ENCODE results near the gene AGXT. TPM values are rescaled to one million over a fixed set of nuclear protein-coding genes. Genes with fewer than 3 reads are reported as not detected.

Gene AGXT
- total RNA-seq, 1 donor from 2014 or later: not detected

DNA sequence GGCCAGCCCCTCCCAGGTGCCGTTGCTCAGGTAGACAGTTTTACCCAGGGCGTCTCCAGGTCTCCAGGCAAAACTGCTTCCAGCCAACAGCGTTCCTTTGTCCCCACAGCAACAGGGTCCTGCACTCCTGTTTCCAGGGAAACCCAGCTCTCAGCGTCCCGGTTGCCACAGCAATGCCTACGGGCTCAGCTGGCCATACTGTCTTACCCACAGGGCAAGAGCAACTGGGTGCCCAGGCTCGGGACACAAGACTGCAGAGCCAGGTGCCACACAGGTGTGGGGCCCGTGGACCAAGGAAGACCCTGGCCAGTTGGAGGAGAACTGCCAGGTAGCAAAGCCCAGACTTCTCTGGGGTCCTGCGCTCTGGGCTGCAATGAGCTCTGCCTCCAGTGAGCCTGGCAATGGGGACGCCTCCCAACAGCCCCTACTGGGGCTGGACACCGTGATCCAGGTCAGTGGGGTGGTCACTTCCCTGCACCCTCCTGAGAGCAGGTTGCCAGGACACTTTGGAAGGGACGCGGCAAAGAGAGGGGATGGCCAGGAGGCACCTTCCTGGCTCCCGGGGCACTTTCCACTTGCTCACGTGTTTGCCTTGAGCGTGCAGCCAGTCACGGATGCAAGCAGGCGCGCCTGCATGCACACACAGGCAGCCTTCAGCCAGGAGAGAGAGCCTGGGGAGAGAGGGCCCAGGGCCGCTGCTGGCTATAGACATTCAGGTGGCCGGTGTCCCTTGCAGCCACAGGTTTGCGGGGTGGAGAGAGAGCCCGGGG lies 37.7 kb downstream of the AGXT start, which contains the start of gene CROCC2:
Gene CROCC2, plus strand, starts transcription at position 196 of the 770 bp plus-strand sequence. Its CDS starts 178 bp downstream, at position 374.
- no peak for TF ChIP-seq CTCF (IDR thresholded peaks at IDR 0.05)
- Histone ChIP-seq H3K9me3 (no peaks in the 10 kb centered on the region), H3K4me3 (no peak within 1 kb of the TSS), H3K36me3 (no peaks in the 10 kb centered on the region), H3K4me1 (no peaks in the 10 kb centered on the region), H3K27ac (no peak within 1 kb of the TSS), H3K27me3 (no peaks in the 10 kb centered on the region)
- DNase-seq (ENCODE audit: low spot score in 2 of 2): no peak
- intact Hi-C loops (cut with DNase I): no loop called here

- DNase-seq (ENCODE audit: low spot score in 2 of 2): no peak
- no peak overlapping the region for H3K27ac ChIP-seq
- H3K4me1 ChIP-seq: no peaks in the 10 kb centered on the region
- no peak for TF ChIP-seq CTCF (IDR thresholded peaks at IDR 0.05)
- no peaks in the 10 kb centered on the region for H3K9me3 ChIP-seq
- no peaks in the 10 kb centered on the region for H3K27me3 ChIP-seq
- intact Hi-C loops (cut with DNase I): no loop called here
- H3K4me3 ChIP-seq: no peak overlapping the region
- H3K36me3 ChIP-seq: no peaks in the 10 kb centered on the region
These were observed 38.4 kb downstream of the AGXT start for GRCh38 chr2:240906911-240907590.

DNA sequence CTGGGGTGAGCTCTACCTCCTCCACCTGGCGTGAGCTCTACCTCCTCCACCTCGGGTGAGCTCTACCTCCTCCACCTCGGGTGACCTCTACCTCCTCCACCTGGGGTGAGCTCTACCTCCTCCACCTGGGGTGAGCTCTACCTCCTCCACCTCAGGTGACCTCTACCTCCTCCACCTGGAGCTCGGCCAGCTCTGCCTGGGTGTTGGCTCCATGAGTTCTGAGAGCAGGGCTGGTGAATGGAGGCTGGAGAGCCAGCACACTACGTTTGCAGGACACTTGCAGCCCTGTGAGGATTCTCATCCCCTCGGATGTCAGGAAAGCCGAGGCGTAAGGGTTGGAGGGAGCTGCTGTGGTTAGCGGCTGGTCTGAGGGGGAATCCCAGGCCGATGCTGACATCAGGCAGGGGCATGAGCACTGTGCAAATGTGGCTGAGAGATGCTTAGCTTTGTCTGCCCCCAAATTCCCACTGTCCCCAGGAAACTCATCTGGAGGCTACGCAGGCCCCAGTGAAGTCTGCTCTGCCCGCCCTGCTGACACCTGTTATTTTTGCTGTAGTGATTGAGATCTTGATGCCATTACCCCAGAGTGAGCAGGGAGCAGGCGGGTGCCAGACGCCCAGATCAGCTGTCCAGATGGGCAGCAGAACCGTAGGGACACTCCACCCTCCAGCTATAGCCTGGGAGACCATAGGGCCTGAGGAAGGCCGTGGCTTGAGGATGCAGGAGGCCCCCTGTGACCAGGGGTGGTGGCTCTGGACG lies 40.8 kb downstream of the AGXT start:
- H3K4me3 ChIP-seq: no peak overlapping the region
- no peak for DNase-seq (ENCODE audit: low spot score in 2 of 2)
- intact Hi-C loops (cut with DNase I): no loop called here
- no peaks in the 10 kb centered on the region for H3K27me3 ChIP-seq
- H3K9me3 ChIP-seq: no peaks in the 10 kb centered on the region
- no peak overlapping the region for H3K27ac ChIP-seq
- no peaks in the 10 kb centered on the region for H3K36me3 ChIP-seq
- H3K4me1 ChIP-seq: peaks cover 8 to 11% of the 10 kb centered on the region in 2 donors
- no peak for TF ChIP-seq CTCF (IDR thresholded peaks at IDR 0.05)

GRCh38 chr2:240911641-240912265 lies 43.1 kb downstream of the AGXT start:
- TF ChIP-seq CTCF (IDR thresholded peaks at IDR 0.05): no peak
- no peaks in the 10 kb centered on the region for H3K27me3 ChIP-seq
- DNase-seq (ENCODE audit: low spot score in 2 of 2): no peak
- intact Hi-C loops (cut with DNase I): loop anchor here (5.0 kb wide), 1 partner anchor 191 kb away; the partner anchor contains the start of gene MTERF4
- H3K27ac ChIP-seq: no peak overlapping the region
- H3K4me3 ChIP-seq: no peak overlapping the region
- no peaks in the 10 kb centered on the region for H3K9me3 ChIP-seq
- no peaks in the 10 kb centered on the region for H3K36me3 ChIP-seq
- H3K4me1 ChIP-seq: peaks cover 12 to 17% of the 10 kb centered on the region in 2 donors

All from ascending aorta (tissue), 2 donors.